Activated CD8-positive, alpha-beta memory T cell treated with anti-CD3 and anti-CD28 coated beads, Interleukin-2, amount 50 U/mL, for 24 hours (primary cell): Measurements from ENCODE around the gene PMAIP1.
"Not testable (repeated sequence)": the region's sequence is repeated elsewhere in the genome, so short reads cannot be mapped to it uniquely, and the experiment has no call there.

Experiments used
- DNase-seq: peaks from one replicate; pipeline ENCODE4 v3.0.0-alpha.2; 2020; ENCODE audit errors: extremely low read depth

PMAIP1 gene

GRCh38 chr18:59884351-59884750, 15.4 kb upstream of the PMAIP1 start:
- no peak for DNase-seq

DNA sequence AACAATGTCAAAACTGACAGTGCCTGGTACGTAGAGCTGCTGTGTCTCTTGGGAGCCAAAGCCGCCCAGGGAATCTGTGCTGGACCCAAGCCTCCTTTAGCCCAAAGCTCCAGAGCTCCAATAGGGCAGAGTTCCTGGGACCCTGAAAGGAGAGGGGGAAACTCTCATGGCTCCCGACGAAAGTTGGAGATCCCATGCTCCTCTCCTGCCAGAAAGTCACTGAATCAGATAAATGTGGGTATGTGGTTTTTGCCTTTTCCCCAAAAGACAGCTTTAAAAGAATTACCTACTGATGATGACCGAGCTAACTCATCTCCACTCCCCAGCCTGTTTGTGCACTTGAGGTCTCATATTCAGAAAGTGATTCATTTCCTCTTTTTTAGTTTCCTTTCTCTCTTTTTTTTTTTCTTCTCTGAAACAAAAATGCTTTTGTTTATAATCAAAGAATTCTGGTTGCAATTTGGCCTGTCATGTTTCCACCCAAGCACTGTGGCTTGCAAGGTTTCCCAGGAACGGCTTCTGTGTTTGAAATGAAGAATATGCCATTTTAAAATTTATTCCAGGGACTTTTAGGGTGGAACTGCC, 14.1 kb upstream of the PMAIP1 start:
- no peak for DNase-seq

- not testable (repeated sequence) for DNase-seq
Observed at GRCh38 chr18:59886399-59886798, 13.4 kb upstream of the PMAIP1 start.

DNA sequence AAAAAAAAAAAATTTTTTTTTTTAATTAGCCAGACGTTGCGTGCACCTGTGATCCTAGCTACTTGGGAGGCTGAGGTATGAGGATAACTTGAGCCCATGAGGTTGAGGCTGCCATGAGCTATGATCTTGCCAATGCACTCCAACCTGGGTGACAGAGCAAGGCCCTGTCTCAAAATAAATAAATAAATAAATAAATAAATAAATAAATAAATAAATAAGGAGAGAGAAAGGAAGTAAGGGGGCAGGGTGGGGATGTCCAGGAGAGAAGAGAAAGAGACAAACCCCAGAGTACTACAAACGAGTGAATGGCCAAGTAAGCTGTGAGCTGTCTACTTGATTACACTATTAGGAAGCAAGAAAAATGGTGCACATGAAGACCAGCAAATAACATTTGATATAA, 7.7 kb upstream of the PMAIP1 start:
- no peak for DNase-seq

- DNase-seq: no peak
Observed at GRCh38 chr18:59893971-59894370, 5.8 kb upstream of the PMAIP1 start.

DNA sequence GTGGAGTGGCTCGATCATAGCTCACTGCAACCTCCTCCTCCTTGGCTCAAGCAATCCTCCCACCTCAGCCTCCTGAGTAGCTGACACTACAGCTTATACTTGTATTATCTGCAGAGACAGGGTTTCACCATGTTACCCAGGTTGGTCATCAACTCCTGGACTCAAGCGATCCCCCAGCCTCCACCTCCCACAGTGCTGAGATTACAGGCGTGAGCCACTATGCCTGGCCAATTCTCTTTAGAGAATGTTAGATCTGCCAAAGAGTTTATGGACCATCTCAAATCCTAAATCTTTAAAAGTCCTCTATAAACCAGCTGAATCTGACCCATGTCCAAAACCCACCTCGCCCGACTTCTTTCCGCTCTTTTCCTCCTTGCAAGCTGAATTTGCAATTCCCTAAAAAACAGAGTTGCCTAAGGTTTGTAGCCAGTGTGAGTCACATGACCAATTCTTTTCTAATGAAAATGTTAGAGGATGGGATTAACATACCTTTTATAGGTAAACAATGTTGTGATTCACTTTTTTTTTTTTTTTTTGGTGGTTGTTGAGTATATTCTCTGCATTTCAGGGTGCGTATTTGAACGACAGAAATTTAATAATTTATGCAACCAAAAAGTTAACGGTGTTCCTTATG, 2.4 kb upstream of the PMAIP1 start:
- DNase-seq: no peak

GRCh38 chr18:59898093-59898492, 1.7 kb upstream of the PMAIP1 start:
- DNase-seq: no peak

DNA sequence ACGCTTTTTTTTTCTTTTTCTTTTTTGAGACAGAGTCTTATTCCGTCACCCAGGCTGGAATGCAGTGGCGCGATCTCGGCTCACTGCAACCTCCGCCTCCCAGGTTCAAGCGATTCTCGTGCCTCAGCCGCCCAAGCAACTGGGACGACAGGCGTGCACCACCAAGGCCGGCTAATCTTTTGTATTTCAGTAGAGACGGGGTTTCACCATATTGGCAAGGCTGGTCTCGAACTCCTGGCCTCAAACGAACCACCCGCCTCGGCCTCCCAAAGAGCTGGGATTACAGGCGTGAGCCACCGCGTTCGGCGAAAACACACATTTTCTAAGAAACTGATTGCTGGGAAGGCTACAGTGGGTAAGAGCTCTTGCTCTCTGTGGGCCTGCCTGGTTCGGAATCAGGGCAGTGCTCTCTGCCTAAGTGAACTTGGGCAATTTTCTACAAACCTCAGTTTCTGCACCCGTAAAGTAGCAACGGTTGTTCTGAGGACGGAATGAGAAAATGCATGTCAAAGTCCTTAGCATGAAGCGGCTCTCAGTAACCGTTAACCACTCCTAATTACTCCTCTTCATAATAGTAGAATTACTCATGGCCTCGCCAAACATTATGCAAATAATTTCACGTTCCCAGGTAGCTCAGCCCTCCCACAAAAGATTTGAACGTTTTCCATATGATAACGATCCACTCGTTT, 1.0 kb upstream of the PMAIP1 start:
- no peak for DNase-seq

GRCh38 chr18:59900222-59901128, 679 bp downstream of the PMAIP1 start:
- DNase-seq: no peak

- no peak for DNase-seq
Observed at GRCh38 chr18:59902131-59902992, 2.6 kb downstream of the PMAIP1 start.

DNA sequence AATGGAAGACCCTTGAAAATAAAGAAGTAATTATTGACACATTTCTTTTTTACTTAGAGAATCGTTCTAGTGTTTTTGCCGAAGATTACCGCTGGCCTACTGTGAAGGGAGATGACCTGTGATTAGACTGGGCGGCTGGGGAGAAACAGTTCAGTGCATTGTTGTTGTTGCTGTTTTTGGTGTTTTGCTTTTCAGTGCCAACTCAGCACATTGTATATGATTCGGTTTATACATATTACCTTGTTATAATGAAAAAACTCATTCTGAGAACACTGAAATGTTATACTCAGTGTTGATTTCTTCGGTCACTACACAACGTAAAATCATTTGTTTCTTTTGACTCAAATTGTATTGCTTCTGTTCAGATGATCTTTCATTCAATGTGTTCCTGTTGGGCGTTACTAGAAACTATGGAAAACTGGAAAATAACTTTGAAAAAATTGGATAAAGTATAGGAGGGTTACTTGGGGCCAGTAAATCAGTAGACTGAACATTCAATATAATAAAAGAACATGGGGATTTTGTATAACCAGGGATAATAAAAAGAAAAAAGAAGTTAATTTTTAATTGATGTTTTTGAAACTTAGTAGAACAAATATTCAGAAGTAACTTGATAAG, 3.3 kb downstream of the PMAIP1 start:
- DNase-seq: no peak

DNA sequence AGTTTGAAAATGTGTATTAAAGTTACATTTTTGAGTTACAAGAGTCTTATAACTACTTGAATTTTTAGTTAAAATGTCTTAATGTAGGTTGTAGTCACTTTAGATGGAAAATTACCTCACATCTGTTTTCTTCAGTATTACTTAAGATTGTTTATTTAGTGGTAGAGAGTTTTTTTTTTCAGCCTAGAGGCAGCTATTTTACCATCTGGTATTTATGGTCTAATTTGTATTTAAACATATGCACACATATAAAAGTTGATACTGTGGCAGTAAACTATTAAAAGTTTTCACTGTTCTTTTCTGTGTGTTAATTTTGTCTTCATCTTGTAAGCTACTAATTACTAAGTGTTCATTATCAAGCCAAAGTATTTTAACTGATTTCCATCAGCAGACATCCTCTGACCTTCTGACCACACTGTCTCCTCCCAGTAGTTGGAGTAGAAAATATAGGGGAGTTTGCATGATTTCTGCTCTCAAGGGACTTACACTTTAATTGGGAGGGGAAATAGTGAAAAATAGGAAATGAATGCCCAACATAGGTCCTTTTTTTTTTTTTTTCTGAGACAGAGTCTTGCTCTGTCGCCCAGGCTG, 4.3 kb downstream of the PMAIP1 start:
- DNase-seq: no peak

DNA sequence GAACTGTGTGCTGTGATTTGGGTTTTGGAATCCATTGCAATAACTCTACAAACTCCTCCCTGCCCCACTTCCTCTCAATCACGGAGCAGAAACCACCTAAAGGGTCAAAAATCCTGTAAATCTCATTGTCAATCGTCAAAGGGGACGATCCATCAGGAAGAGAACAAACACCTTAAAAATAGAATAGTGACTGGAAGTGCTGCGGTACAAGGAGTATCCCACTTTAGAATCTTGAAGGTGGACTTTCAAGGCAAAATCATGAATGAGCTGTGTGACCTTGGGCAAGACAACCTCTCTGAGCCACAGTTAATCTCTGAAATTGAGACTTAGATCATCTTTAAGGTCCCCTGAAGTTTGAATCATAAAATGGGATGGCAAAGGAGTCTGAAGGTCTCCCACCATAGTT, 5.9 kb downstream of the PMAIP1 start:
- no peak for DNase-seq

DNA sequence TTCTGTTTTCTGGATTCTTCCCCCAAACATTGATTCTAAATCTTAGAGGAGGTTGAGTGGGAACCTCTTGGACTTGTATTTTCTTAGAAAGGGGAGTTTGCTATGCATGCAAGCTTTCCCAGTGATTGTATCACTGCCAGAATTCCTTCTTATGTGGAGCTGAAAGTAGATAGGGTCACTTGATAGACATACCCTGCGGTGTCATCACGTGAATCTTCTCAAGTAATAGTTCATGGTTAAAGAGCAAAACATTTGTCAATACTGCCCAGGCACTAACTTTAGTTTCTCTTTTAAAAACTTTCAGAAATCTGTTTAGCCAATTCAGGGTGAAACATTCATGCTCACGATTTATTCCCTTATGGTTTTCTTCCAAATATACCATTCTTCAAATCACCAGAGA, 6.4 kb downstream of the PMAIP1 start:
- DNase-seq: no peak

- DNase-seq: no peak
Observed at GRCh38 chr18:59907172-59907571, 7.4 kb downstream of the PMAIP1 start.

GRCh38 chr18:59907660-59908059, 7.9 kb downstream of the PMAIP1 start:
- no peak for DNase-seq

GRCh38 chr18:59908799-59909198, 9.0 kb downstream of the PMAIP1 start:
- no peak for DNase-seq

- DNase-seq: no peak
Observed at GRCh38 chr18:59909289-59910036, 9.7 kb downstream of the PMAIP1 start.

DNA sequence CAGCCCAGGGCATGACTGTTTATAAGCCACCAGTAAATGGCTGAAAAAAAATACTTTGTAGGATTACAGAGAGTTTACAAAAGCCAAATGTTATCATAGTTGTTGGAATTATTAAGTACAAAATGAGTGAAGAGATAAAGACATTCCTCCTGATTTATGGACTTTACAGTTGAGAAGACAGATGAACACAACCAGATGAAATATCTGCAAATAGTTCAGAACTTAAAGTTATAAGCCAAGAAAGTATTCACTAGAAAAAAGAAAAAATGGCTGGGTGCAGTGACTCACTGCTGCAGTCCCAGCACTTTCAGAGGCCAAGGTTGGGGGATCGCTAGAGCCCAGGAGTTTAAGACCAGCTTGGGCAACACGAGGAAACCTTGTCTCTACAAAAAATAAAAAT, 11.2 kb downstream of the PMAIP1 start:
- no peak for DNase-seq

DNA sequence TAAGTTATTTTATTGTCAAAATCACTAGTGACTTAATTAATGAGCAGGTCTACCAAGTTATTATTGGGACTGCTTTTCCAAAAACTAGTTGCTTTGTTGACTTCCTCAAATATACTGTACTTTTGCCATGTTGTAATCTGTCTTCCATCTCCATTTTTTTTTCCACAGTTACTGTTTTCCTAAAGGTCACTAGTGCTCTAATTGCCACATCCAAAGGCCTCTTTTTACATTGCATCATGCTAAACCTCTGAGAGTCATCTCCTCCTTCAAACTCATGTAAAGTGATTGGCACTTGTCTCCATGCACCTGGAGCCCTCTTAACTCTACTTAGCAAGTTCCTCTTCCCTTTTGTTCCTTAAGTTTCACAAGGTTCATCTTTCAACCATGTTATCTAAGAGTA, 11.8 kb downstream of the PMAIP1 start:
- DNase-seq: no peak
